ENCODE data around the gene CAPZB. TPM values are rescaled to one million over a fixed set of nuclear protein-coding genes. Genes with fewer than 3 reads are reported as not detected.

Gene CAPZB
- total and polyA plus RNA-seq, 10 donors = 139 to 386 (median 277) TPM

- DNase-seq = no peak
- Histone ChIP-seq H3K9me3 (no peaks in the 10 kb centered on the region), H3K27ac (peak overlapping the region; percentile 36 to 77 (median 52)), H3K4me1 (peaks cover 38 to 100% (median 84%) of the 10 kb centered on the region in 6 donors), H3K27me3 (replicated peaks in 1 of 7) (no peaks in the 10 kb centered on the region), H3K4me3 (no peak overlapping the region), H3K36me3 (peaks cover 0 to 25% (median 0%) of the 10 kb centered on the region in 6 donors)
- TF ChIP-seq, protein P1, sequence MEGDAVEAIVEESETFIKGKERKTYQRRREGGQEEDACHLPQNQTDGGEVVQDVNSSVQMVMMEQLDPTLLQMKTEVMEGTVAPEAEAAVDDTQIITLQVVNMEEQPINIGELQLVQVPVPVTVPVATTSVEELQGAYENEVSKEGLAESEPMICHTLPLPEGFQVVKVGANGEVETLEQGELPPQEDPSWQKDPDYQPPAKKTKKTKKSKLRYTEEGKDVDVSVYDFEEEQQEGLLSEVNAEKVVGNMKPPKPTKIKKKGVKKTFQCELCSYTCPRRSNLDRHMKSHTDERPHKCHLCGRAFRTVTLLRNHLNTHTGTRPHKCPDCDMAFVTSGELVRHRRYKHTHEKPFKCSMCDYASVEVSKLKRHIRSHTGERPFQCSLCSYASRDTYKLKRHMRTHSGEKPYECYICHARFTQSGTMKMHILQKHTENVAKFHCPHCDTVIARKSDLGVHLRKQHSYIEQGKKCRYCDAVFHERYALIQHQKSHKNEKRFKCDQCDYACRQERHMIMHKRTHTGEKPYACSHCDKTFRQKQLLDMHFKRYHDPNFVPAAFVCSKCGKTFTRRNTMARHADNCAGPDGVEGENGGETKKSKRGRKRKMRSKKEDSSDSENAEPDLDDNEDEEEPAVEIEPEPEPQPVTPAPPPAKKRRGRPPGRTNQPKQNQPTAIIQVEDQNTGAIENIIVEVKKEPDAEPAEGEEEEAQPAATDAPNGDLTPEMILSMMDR (IDR thresholded peaks at IDR 0.05 in 8 of 11, conservative IDR thresholded peaks at IDR 0.05 in 3 of 11) = no peak
- 80 to 89% (median 87%) methylated on average over 14 of the region's 14 CpGs for WGBS, 5 donors
- intact Hi-C loops (cut with DNase I; ENCODE audit: low total_unique reads) = no loop called here
Observed at GRCh38 chr1:19427087-19427781, 58.1 kb downstream of the CAPZB start.

DNA sequence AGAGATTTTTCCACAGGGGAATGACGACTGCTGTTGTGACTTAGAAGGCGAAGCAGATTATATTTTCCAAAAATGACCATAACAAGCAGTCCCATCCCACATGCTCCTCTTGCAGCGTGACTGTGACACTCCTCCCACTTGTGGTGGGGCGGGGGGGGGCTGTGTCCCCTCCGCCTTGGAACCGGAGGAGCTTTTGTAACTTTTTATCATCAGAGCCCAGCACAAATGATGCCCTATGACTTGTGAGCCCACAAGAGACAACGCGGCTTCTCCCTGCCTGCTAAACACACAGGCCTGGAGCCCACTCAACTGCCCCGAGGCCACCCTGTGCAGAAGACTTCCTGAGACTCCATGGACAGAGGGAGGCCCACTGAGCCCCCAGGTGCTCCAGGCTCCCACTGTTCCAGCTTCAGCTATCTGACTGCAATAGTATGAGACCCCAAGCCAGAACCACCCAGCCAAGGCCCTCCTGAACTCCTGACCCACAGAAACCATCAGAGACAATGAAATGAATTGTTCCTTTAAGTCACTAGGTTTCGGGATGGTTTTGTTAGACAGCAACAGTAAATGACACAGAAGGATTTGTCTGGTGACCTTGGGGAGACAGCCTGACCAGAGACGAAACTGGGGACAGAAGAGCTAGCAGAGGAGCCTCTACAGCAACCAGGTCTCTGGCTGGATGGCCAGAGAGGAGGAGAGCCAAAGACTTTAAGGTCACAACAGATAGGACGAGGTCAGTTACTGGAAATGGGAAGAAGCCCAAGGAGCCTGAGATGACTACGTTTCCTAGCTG, 58.8 kb downstream of the CAPZB start:
- H3K4me3 ChIP-seq = no peak overlapping the region
- WGBS, 5 donors = 70 to 80% (median 75%) methylated on average over 13 of the region's 13 CpGs
- DNase-seq = no peak

DNA sequence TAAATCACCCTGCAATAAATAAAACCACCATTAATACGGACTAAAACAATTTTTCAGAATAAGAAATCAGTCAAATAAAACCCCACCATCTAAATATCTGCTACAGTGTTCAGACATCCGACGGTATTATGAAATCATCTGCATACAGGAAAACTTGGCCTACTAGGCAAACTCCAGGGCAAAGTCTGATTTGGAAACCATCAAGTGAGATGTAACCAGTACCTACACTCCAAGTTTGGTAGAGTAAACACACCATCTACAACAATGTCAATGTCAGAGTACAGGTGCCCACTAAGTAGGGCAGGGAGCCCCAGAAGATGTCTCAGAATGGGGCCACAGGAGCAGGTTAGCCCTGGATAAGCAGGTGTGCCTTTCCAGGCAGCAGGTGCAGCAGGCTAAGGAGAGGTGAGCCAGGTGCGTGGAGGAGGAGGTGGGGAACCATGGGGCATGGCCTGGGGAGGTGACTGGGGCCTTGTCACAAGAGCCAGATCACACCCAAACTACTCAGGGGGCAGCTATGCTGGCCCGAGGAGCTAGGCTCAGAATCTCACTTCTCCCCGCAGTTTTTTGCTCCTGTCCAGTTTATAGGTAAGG, 59.6 kb downstream of the CAPZB start:
- Histone ChIP-seq H3K4me1 (peaks cover 37 to 100% (median 90%) of the 10 kb centered on the region in 6 donors), H3K9me3 (no peaks in the 10 kb centered on the region), H3K36me3 (peaks cover 0 to 25% (median 0%) of the 10 kb centered on the region in 6 donors), H3K27ac (peak overlapping the region in 6 of 8 donors; percentile 36 to 77 (median 54)), H3K4me3 (no peak overlapping the region), H3K27me3 (replicated peaks in 1 of 7) (no peaks in the 10 kb centered on the region)
- DNase-seq = no peak
- WGBS, 5 donors = 74 to 87% (median 86%) methylated on average over 6 of the region's 6 CpGs
- intact Hi-C loops (cut with DNase I; ENCODE audit: low total_unique reads) = no loop called here
- TF ChIP-seq POLR2AphosphoS5 (IDR thresholded peaks at IDR 0.05) (no peak), POLR2A (IDR thresholded peaks at IDR 0.05) (no peak)
- TF ChIP-seq, protein P1 (IDR thresholded peaks at IDR 0.05 in 8 of 11, conservative IDR thresholded peaks at IDR 0.05 in 3 of 11) = no peak

More for the DNA sequence above, 58.8 kb downstream of the CAPZB start:
- TF ChIP-seq POLR2AphosphoS5 (IDR thresholded peaks at IDR 0.05) (peak in 2 of 3 donors; percentile 22 to 43), POLR2A (IDR thresholded peaks at IDR 0.05) (no peak)
- TF ChIP-seq, protein P1 (IDR thresholded peaks at IDR 0.05 in 8 of 11, conservative IDR thresholded peaks at IDR 0.05 in 3 of 11) = no peak
- peaks cover 38 to 100% (median 90%) of the 10 kb centered on the region in 6 donors for H3K4me1 ChIP-seq
- peak overlapping the region; percentile 36 to 77 (median 54) for H3K27ac ChIP-seq
- intact Hi-C loops (cut with DNase I; ENCODE audit: low total_unique reads) = no loop called here
- H3K9me3 ChIP-seq = no peaks in the 10 kb centered on the region
- H3K27me3 ChIP-seq (replicated peaks in 1 of 7) = no peaks in the 10 kb centered on the region
- peaks cover 0 to 25% (median 0%) of the 10 kb centered on the region in 6 donors for H3K36me3 ChIP-seq

Data from spleen (tissue), 11 donors.